Stimulated activated CD8-positive, alpha-beta memory T cell treated with anti-CD3 and anti-CD28 coated beads, Interleukin-4, amount 100 ng/mL, for 48 hours (primary cell): Measurements from ENCODE around the gene A2M.

Experiments
- DNase-seq: peaks from one replicate; pipeline ENCODE4 v3.0.0-alpha.2; 2020

The A2M gene

GRCh38 chr12:9098115-9098452, 17.6 kb downstream of the A2M start:
- no peak for DNase-seq

- DNase-seq: no peak
Observed at GRCh38 chr12:9096563-9097176, 19.0 kb downstream of the A2M start.

GRCh38 chr12:9095322-9095721, 20.4 kb downstream of the A2M start:
- no peak for DNase-seq

- DNase-seq: no peak
Observed at GRCh38 chr12:9094512-9095206, 21.1 kb downstream of the A2M start.

GRCh38 chr12:9091891-9092598, 23.7 kb downstream of the A2M start:
- no peak for DNase-seq

- DNase-seq: no peak
Observed at GRCh38 chr12:9090220-9090619, 25.5 kb downstream of the A2M start.

GRCh38 chr12:9087087-9087835, 28.5 kb downstream of the A2M start:
- no peak for DNase-seq

GRCh38 chr12:9086087-9086486, 29.6 kb downstream of the A2M start:
- DNase-seq: no peak

- DNase-seq: no peak
Observed at GRCh38 chr12:9084417-9084816, 31.3 kb downstream of the A2M start.

- no peak for DNase-seq
Observed at GRCh38 chr12:9083793-9084192, 31.9 kb downstream of the A2M start.

- no peak for DNase-seq
Observed at GRCh38 chr12:9081667-9082427, 33.9 kb downstream of the A2M start.

- DNase-seq: no peak
Observed at GRCh38 chr12:9079883-9080675, 35.6 kb downstream of the A2M start.

GRCh38 chr12:9079082-9079481, 36.6 kb downstream of the A2M start:
- DNase-seq: no peak

- DNase-seq: no peak
Observed at GRCh38 chr12:9077152-9078031, 38.3 kb downstream of the A2M start.

- DNase-seq: no peak
Observed at GRCh38 chr12:9076733-9077132, 39.0 kb downstream of the A2M start.

GRCh38 chr12:9075138-9075535, 40.6 kb downstream of the A2M start:
- DNase-seq: no peak

GRCh38 chr12:9074484-9075137, 41.1 kb downstream of the A2M start:
- DNase-seq: no peak

- DNase-seq: no peak
Observed at GRCh38 chr12:9073076-9073475, 42.6 kb downstream of the A2M start.

- DNase-seq: no peak
Observed at GRCh38 chr12:9072481-9073038, 43.2 kb downstream of the A2M start.

- DNase-seq: no peak
Observed at GRCh38 chr12:9071969-9072368, 43.8 kb downstream of the A2M start.
